G401.6 (cell line): ENCODE measurements around the gene TET3.
"Not testable (repeated sequence)": the region's sequence is repeated elsewhere in the genome, so short reads cannot be mapped to it uniquely, and the experiment has no call there.

Experiments
- FAIRE-seq: peaks from 2 replicates; lab custom pipeline; 2012; peaks lifted over from hg19 to GRCh38; lab: Jason Lieb, UNC

TET3 gene

GRCh38 chr2:73984203-73984921 lies at the start of gene TET3:
Gene TET3 (plus strand): TSS chr2:73984910. CDS start chr2:73986404, 1,494 bp downstream.
- no peak for FAIRE-seq

GRCh38 chr2:73935641-73936040 lies 49.1 kb upstream of the TET3 start:
- no peak for FAIRE-seq

- FAIRE-seq = no peak
Observed at GRCh38 chr2:73937103-73937885, 47.4 kb upstream of the TET3 start.

- FAIRE-seq = no peak
Observed at GRCh38 chr2:73937899-73938298, 46.8 kb upstream of the TET3 start.

GRCh38 chr2:73938718-73939352 lies 45.9 kb upstream of the TET3 start:
- FAIRE-seq = no peak

- FAIRE-seq = no peak
Observed at GRCh38 chr2:73939419-73939818, 45.3 kb upstream of the TET3 start.

GRCh38 chr2:73940066-73940465 lies 44.6 kb upstream of the TET3 start:
- FAIRE-seq = not testable (repeated sequence)

- FAIRE-seq = no peak
Observed at GRCh38 chr2:73942664-73943063, 42.0 kb upstream of the TET3 start.

GRCh38 chr2:73944714-73945113 lies 40.0 kb upstream of the TET3 start:
- no peak for FAIRE-seq

- FAIRE-seq = no peak
Observed at GRCh38 chr2:73946215-73946614, 38.5 kb upstream of the TET3 start.

- FAIRE-seq = no peak
Observed at GRCh38 chr2:73946666-73947065, 38.0 kb upstream of the TET3 start.

- no peak for FAIRE-seq
Observed at GRCh38 chr2:73947412-73948018, 37.2 kb upstream of the TET3 start.

- no peak for FAIRE-seq
Observed at GRCh38 chr2:73949802-73950201, 34.9 kb upstream of the TET3 start.

- FAIRE-seq = no peak
Observed at GRCh38 chr2:73952499-73953446, 31.9 kb upstream of the TET3 start.

GRCh38 chr2:73956218-73956865 lies 28.4 kb upstream of the TET3 start:
- no peak for FAIRE-seq

- FAIRE-seq = no peak
Observed at GRCh38 chr2:73961274-73961673, 23.4 kb upstream of the TET3 start.

- no peak for FAIRE-seq
Observed at GRCh38 chr2:73961823-73962615, 22.7 kb upstream of the TET3 start.

GRCh38 chr2:73962798-73963197 lies 21.9 kb upstream of the TET3 start:
- FAIRE-seq = no peak

GRCh38 chr2:73963385-73964120 lies 21.2 kb upstream of the TET3 start:
- no peak for FAIRE-seq

- no peak for FAIRE-seq
Observed at GRCh38 chr2:73964223-73964622, 20.5 kb upstream of the TET3 start.
